AG04450 (cell line): ENCODE measurements around the gene DYNC1H1. TPM values are rescaled to one million over a fixed set of nuclear protein-coding genes. Genes with fewer than 3 reads are reported as not detected.

Source experiments
- CTCF ChIA-PET: fragments of 300-600, 350-600 bp; formaldehyde crosslinking; extraction: SDS; loops from one replicate; lab custom pipeline; 2022; ENCODE audit warnings: antibody characterized with exemption, inconsistent platforms; lab: Charles Lee
- POLR2A ChIA-PET: fragments of 350-600 bp; formaldehyde crosslinking; extraction: SDS; loops from one replicate; lab custom pipeline; 2021; ENCODE audit warnings: antibody characterized with exemption, inconsistent platforms; lab: Yijun Ruan, JAX
- DNase-seq: peaks from one replicate; pipeline ENCODE4 v3.0.0-alpha.2; 2011; ENCODE audit warnings: low read depth, low spot score
- H3K27ac ChIP-seq: one replicate; pipeline ENCODE4 v1.5.1; 2012; ENCODE audit warnings: low read depth, low read length, control low read depth
- H3K27me3 ChIP-seq: one replicate; pipeline ENCODE4 v1.6.0; 2012; ENCODE audit warnings: low read length; ENCODE audit not compliant: control insufficient read depth, insufficient read depth
- H3K4me3 ChIP-seq: 2 replicates; pipeline ENCODE4 v1.5.1; 2011; ENCODE audit warnings: mild to moderate bottlenecking, low read depth, low read length, control low read depth
- H3K9me3 ChIP-seq: 2 replicates; pipeline ENCODE4 v1.5.1; 2012; ENCODE audit warnings: low read length; ENCODE audit not compliant: control insufficient read depth, insufficient read depth
- CTCF ChIP-seq: IDR thresholded peaks from 2 replicates; pipeline ENCODE4 v1.5.1; 2011; ENCODE audit warnings: low read depth, low read length, control low read depth, inconsistent platforms
- polyA plus RNA-seq: library from polyadenylated mRNA; depleted of rRNA; stranded (reverse); fragments of >200 nt; gene quantifications from 2 replicates; pipeline ENCODE4 v1.2.3, GENCODE V29; 2011

DYNC1H1 gene
- polyA plus RNA-seq, 1 experiment = 189 TPM

GRCh38 chr14:101958418-101959180 is 5.8 kb upstream of the DYNC1H1 start:
- TF ChIP-seq CTCF = no peak
- no peak overlapping the region for H3K27ac ChIP-seq
- H3K4me3 ChIP-seq = no peak overlapping the region
- no peaks in the 10 kb centered on the region for H3K9me3 ChIP-seq
- H3K27me3 ChIP-seq = no peaks in the 10 kb centered on the region
- POLR2A ChIA-PET = interaction anchor here (0.7 kb wide), 1 partner anchor 190 kb away, joined by 6 read pairs; no protein-coding TSS in a partner anchor
- no peak for DNase-seq
- CTCF ChIA-PET = interaction anchor here (0.7 kb wide), 1 partner anchor 196 kb away, joined by 3 read pairs; no protein-coding TSS in a partner anchor

- ChIA-PET CTCF (interaction anchor here (0.6 to 3.5 kb wide), 14 partner anchors 13 to 1606 kb away, joined by 3 to 38 read pairs (median 5); no protein-coding TSS in a partner anchor), POLR2A (interaction anchor here (0.7 kb wide), 1 partner anchor 57 kb away, joined by 5 read pairs; no protein-coding TSS in a partner anchor)
- TF ChIP-seq CTCF = no peak
- DNase-seq = no peak
- no peak overlapping the region for H3K27ac ChIP-seq
- H3K9me3 ChIP-seq = no peaks in the 10 kb centered on the region
- no peak overlapping the region for H3K4me3 ChIP-seq
- no peaks in the 10 kb centered on the region for H3K27me3 ChIP-seq
Measured at GRCh38 chr14:101959277-101959676, 5.1 kb upstream of the DYNC1H1 start.

- Histone ChIP-seq H3K27me3 (no peaks in the 10 kb centered on the region), H3K27ac (no peak overlapping the region), H3K4me3 (no peak overlapping the region), H3K9me3 (no peaks in the 10 kb centered on the region; the same call in 1 of the 2 replicates)
- no peak for DNase-seq
- CTCF ChIA-PET = interaction anchor here (0.6 to 3.5 kb wide), 24 partner anchors 12 to 1605 kb away, joined by 3 to 38 read pairs (median 6); partner anchors contain the start of gene MOK
- POLR2A ChIA-PET = no interaction called here
- peak; percentile 57 for TF ChIP-seq CTCF
Measured at GRCh38 chr14:101960225-101960624, 4.1 kb upstream of the DYNC1H1 start.

GRCh38 chr14:101961011-101961721 is 3.2 kb upstream of the DYNC1H1 start:
- H3K9me3 ChIP-seq = no peaks in the 10 kb centered on the region; the same call in 1 of the 2 replicates
- TF ChIP-seq CTCF = peak; percentile 91
- no peak overlapping the region for H3K4me3 ChIP-seq
- no peaks in the 10 kb centered on the region for H3K27me3 ChIP-seq
- CTCF ChIA-PET = interaction anchor here (0.6 to 3.5 kb wide), 39 partner anchors 9 to 364 kb away, joined by 3 to 38 read pairs (median 4); partner anchors contain the start of genes HSP90AA1, MOK and ZNF839
- peak; percentile 50 for DNase-seq
- POLR2A ChIA-PET = no interaction called here
- no peak overlapping the region for H3K27ac ChIP-seq
